Nephron (organoid): ENCODE data around the gene DEF6.

ENCODE experiments used
- H3K27ac Mint-ChIP-seq, 3 experiments: 2 replicates each; pipeline ENCODE4 v1.8.0; 2020; ENCODE audit warnings: mixed read lengths in 3 of 3, mild to moderate bottlenecking in 2 of 3, moderate library complexity in 1 of 3
- H3K27me3 Mint-ChIP-seq: 2 replicates; pipeline ENCODE4 v1.8.0; 2021; ENCODE audit warnings: low read depth, mild to moderate bottlenecking, moderate library complexity, mixed read lengths
- H3K36me3 Mint-ChIP-seq: 2 replicates; pipeline ENCODE4 v1.8.0; 2020; ENCODE audit warnings: low read depth, mixed read lengths
- H3K4me1 Mint-ChIP-seq: 2 replicates; pipeline ENCODE4 v1.8.0; 2020; ENCODE audit warnings: mixed read lengths
- H3K4me3 Mint-ChIP-seq, 3 experiments: 2 replicates each; pipeline ENCODE4 v1.8.0; 2020; ENCODE audit warnings: mild to moderate bottlenecking in 3 of 3, mixed read lengths in 3 of 3, moderate library complexity in 2 of 3
- H3K9me3 Mint-ChIP-seq: 2 replicates; pipeline ENCODE4 v1.8.0; 2020; ENCODE audit warnings: mixed read lengths
- CTCF ChIP-seq, 3 experiments: fragments of 200-600 bp; sonication (generic); IDR thresholded peaks; one replicate each; pipeline ENCODE4 v1.5.0; 2021; ENCODE audit warnings: antibody characterized with exemption in 3 of 3; ENCODE audit not compliant: unreplicated experiment in 3 of 3

Gene DEF6

DNA sequence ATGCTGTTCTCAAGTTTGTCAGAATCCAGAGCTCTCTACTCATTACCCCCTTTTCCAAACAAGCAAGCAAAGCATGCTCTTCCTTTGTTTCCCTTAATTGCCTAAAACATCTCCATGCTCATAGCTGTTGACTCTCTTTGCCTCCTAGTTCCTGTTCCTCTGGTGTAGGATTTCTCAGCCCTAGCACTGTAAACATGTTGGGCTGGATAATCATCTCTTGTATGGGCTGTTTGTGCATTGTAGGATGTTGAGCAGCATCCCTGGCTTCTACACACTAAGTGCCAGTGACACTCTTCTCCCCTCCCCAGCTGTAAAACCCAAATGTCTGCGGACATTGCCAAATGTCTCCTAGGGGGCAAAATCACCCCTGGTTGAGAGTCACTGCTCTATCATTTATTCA lies 58.8 kb downstream of the DEF6 start:
- H3K27ac Mint-ChIP-seq = no peak overlapping the region

GRCh38 chr6:35357677-35358076 lies 60.1 kb downstream of the DEF6 start:
- Mint-ChIP-seq H3K27me3 (no peaks in the 10 kb centered on the region), H3K9me3 (no peaks in the 10 kb centered on the region), H3K4me1 (peaks cover 56% of the 10 kb centered on the region), H3K4me3 (no peak overlapping the region), H3K36me3 (peaks cover 34% of the 10 kb centered on the region), H3K27ac (peak overlapping the region in 2 of 3 experiments; percentile 41 to 90)
- TF ChIP-seq CTCF (IDR thresholded peaks at IDR 0.05; ENCODE audit: unreplicated experiment in 3 of 3) = no peak

More for the DNA sequence above, 58.8 kb downstream of the DEF6 start:
- Mint-ChIP-seq H3K9me3 (no peaks in the 10 kb centered on the region), H3K4me1 (peaks cover 45% of the 10 kb centered on the region), H3K27me3 (no peaks in the 10 kb centered on the region), H3K4me3 (no peak overlapping the region), H3K36me3 (peaks cover 46% of the 10 kb centered on the region)
- no peak for TF ChIP-seq CTCF (IDR thresholded peaks at IDR 0.05; ENCODE audit: unreplicated experiment in 3 of 3)

- Mint-ChIP-seq H3K4me1 (peaks cover 61% of the 10 kb centered on the region), H3K27ac (peak overlapping the region; percentile 41 to 90 (median 45)), H3K4me3 (peak overlapping the region in 1 of 3 experiments; percentile 4), H3K9me3 (no peaks in the 10 kb centered on the region), H3K36me3 (peaks cover 30% of the 10 kb centered on the region), H3K27me3 (no peaks in the 10 kb centered on the region)
- TF ChIP-seq CTCF (IDR thresholded peaks at IDR 0.05; ENCODE audit: unreplicated experiment in 3 of 3) = no peak
Measured at GRCh38 chr6:35358086-35358485, 60.5 kb downstream of the DEF6 start.

GRCh38 chr6:35359346-35359743 lies 61.7 kb downstream of the DEF6 start:
- no peaks in the 10 kb centered on the region for H3K9me3 Mint-ChIP-seq
- no peaks in the 10 kb centered on the region for H3K27me3 Mint-ChIP-seq
- TF ChIP-seq CTCF (IDR thresholded peaks at IDR 0.05; ENCODE audit: unreplicated experiment in 3 of 3) = no peak
- H3K4me1 Mint-ChIP-seq = peaks cover 70% of the 10 kb centered on the region
- peaks cover 23% of the 10 kb centered on the region for H3K36me3 Mint-ChIP-seq
- no peak overlapping the region for H3K4me3 Mint-ChIP-seq
- peak overlapping the region; percentile 62 to 90 (median 89) for H3K27ac Mint-ChIP-seq

DNA sequence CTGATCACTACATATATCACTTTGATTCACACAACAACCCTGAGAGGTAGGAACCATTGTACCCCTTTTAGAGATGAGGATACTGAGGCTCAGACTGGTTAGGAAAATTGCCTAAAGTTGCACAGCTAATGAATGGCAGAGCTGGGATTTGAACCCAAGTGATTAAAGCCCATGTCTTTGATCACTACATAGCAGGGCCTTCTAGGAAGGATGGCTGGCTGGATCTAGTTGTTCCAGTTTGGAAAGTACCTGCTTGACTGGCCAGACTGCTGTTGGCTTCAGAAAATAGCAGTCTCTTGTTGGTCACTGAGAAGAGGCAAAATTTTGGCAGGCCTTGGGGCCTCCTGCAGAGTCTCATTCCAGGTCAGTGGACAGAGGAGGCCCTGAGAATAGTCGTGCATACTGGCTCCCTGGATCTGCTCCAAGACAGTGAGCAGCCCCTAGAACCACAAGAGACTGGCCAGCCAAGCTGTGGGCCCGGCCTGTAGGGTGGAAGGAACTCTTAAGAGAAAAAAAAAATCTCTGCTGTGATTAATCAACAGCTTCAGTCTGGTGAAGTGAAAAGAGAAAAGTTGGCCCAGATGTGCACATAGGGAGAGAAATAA lies 62.2 kb downstream of the DEF6 start:
- TF ChIP-seq CTCF (IDR thresholded peaks at IDR 0.05; ENCODE audit: unreplicated experiment in 3 of 3) = no peak
- Mint-ChIP-seq H3K4me3 (no peak overlapping the region), H3K36me3 (peaks cover 18% of the 10 kb centered on the region), H3K27ac (peak overlapping the region; percentile 62 to 90 (median 89)), H3K9me3 (no peaks in the 10 kb centered on the region), H3K27me3 (no peaks in the 10 kb centered on the region), H3K4me1 (peaks cover 70% of the 10 kb centered on the region)
